ENCODE measurements around the gene ABI1.

ABI1 gene

DNA sequence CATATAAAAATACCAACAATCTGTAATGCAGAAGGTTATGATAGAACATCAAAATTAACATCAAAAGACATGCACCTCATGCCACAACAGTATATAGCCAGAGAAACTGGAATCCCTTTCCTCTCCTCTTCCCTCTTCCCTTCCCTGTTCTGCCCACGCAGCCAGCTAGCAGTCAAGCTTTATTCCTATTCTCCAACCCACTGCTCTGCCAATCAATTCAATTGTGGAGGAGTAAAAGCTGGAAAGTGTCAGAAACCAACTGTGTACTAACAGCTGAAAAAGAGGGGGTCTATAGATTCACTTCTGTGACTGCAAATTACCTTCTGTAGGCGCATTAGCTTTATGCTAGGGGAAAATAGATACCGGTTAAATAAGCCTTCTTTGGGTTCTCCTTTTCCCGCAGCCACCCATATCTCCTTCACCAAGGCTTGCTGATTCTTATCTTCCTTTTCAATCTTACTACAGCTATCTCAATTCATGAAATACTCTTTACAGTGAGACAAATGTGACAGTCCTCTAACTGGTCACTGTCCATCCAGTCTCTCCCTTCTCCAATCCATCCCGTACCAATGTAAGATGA is 16.3 kb downstream of the ABI1 start:
- no peak overlapping the region for H3K4me3 ChIP-seq (ENCODE audit: low read depth, low read length)
- TF ChIP-seq CTCF (IDR thresholded peaks at IDR 0.05; ENCODE audit: insufficient read depth, low read depth, low read length, missing control alignments): no peak
- no peak for DNase-seq (ENCODE audit: low read depth)

DNA sequence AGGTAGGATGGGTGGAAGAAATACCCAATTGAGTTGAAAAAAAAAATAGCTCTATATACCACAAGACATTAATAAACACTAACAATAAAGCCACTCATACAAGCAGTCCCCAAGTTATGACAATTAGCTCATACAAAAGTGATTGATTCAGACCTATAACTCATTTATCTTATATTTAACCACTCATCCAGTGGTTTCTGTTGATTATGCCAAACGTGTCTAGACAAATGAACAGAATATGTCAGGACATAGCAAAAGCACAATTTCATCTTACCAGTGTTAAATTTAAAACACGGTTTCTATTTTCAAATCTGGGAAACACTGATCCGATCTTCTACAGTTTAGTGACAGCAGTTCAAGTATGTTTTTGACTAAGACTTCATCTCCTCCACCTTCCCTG is 17.0 kb downstream of the ABI1 start:
- TF ChIP-seq CTCF (IDR thresholded peaks at IDR 0.05; ENCODE audit: insufficient read depth, low read depth, low read length, missing control alignments): no peak
- no peak overlapping the region for H3K4me3 ChIP-seq (ENCODE audit: low read depth, low read length)
- DNase-seq (ENCODE audit: low read depth): no peak

DNA sequence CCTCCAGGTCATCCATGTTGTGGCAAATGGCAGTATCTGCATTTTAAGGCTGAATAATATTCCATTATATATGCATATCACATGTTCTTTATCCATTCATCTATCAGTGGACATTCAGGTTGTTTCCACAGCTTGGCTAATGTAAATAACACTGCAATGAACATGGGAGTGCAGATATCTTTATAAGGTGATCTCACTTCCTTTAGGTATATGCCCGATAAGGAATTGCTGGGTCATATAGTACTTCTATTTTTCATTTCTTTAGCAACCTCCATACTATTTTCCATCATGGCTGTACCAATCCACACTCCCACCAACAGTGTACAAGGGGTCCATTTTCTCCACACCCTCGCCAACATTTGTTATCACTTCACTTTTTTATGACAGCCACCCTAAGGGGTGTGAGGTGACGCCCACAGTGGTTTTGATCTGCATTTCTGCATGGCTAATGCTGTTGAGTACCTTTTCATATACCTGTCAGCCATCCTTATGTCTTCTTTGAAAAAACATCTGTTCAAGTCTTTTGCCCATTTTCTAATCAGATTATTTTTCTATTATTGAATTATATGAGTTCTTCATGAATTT is 18.9 kb downstream of the ABI1 start:
- TF ChIP-seq CTCF (IDR thresholded peaks at IDR 0.05; ENCODE audit: insufficient read depth, low read depth, low read length, missing control alignments): no peak
- no peak overlapping the region for H3K4me3 ChIP-seq (ENCODE audit: low read depth, low read length)
- no peak for DNase-seq (ENCODE audit: low read depth)

DNA sequence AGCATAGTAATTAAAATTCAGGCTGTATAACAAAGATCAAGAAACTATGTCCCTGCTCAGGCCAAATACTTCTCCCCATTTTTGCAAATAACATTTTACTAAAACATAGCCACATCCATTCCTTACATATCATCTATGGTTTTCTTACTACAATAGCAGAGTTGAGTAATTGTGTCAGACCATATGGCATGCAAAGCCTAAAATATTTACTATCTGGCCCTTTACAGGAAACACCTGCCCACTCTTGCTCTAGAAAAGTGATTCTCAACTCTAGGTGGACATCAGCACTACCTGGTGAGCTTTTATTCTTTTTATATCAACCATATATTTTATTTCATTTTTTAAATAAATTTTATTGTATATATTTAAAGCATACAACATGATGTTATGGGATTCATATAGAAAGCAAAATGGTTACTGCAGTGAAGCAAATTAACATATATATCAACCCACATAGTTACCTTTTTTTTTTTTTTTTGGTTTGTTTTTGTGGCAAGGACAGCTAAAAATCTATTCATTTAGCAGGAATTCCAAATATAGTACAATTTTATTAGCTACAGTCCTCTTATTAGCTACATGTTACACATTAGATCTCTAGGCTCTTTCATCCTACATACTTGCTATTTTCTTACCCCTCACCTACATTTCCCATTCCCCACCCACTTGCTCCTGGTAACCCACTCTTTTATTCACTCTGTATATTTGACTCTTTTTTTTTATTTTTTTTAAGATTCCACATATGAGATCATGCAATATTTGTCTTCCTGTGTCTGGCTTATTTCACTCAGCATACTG is 19.6 kb downstream of the ABI1 start:
- no peak for TF ChIP-seq CTCF (IDR thresholded peaks at IDR 0.05; ENCODE audit: insufficient read depth, low read depth, low read length, missing control alignments)
- DNase-seq (ENCODE audit: low read depth): no peak
- no peak overlapping the region for H3K4me3 ChIP-seq (ENCODE audit: low read depth, low read length)

DNA sequence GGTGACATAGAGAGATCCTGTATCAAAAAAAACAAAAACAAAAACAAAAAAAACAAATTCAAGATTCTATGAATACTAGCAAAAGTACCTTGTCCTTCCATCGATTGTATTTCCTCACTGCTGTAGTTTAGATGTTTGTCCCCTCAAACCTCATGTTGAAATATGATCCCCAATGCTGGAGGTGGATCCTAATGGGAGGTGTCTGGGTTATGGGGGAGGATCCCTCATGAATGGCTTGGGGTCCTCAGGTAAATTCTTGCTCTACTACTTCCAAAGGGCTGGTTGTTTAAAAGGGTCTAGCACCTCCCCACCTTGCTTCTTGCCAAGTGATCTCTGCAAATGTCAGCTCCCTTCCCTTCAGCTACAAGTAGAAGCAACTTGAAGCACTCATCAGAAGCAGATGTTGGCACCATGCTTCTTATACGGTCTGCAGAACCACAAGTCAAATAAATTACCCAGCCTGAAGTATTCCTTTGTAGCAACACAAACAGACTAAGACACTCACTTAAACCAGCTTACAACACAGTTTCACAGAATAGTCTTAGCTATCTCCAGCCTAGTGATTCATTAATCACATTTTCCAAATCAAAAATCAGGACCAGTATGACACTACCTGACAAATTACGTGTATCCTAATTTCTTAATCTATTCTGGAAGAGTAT is 20.7 kb downstream of the ABI1 start:
- DNase-seq (ENCODE audit: low read depth): no peak
- TF ChIP-seq CTCF (IDR thresholded peaks at IDR 0.05; ENCODE audit: insufficient read depth, low read depth, low read length, missing control alignments): no peak
- H3K4me3 ChIP-seq (ENCODE audit: low read depth, low read length): no peak overlapping the region

DNA sequence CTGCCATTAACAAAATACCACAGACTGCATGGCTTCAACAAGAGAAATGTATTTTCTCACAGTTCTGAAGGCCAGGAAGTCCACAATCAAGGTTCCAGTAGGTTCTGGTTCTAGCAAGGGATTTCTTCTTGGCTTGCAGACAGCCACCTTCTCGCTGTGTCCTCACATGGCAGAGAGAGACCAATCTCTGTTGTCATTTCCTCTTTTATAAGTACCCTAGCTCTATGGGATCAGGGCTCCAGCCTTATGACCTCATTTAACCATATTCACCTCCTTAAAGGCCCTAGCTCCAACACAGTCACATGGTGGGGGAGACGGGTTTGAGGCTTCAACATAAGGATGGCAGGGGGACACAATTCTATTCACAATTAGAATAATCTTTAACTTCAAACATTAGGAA is 23.6 kb downstream of the ABI1 start:
- DNase-seq (ENCODE audit: low read depth): no peak
- no peak for TF ChIP-seq CTCF (IDR thresholded peaks at IDR 0.05; ENCODE audit: insufficient read depth, low read depth, low read length, missing control alignments)
- H3K4me3 ChIP-seq (ENCODE audit: low read depth, low read length): no peak overlapping the region
